Mesothelial cell of epicardium (in vitro differentiated cells): ENCODE data around the gene PPP1R9A. TPM values are rescaled to one million over a fixed set of nuclear protein-coding genes. Genes with fewer than 3 reads are reported as not detected.
"Not testable (repeated sequence)": the region's sequence is repeated elsewhere in the genome, so short reads cannot be mapped to it uniquely, and the experiment has no call there.

ENCODE experiments used
- DNase-seq, 2 experiments: peaks; one replicate each; pipeline ENCODE4 v3.0.0; 2021; ENCODE audit warnings: low spot score in 2 of 2; ENCODE audit not compliant: unreplicated experiment in 2 of 2
- H3K27ac Mint-ChIP-seq: 2 replicates; pipeline ENCODE4 v1.8.0; 2021; ENCODE audit warnings: mixed read lengths
- H3K27me3 Mint-ChIP-seq: 2 replicates; pipeline ENCODE4 v1.8.0; 2021; ENCODE audit warnings: low read depth, mixed read lengths
- H3K36me3 Mint-ChIP-seq: 2 replicates; pipeline ENCODE4 v1.8.0; 2021; ENCODE audit warnings: mixed read lengths
- H3K4me1 Mint-ChIP-seq: 2 replicates; pipeline ENCODE4 v1.8.0; 2021; ENCODE audit warnings: mixed read lengths
- H3K4me3 Mint-ChIP-seq: 2 replicates; pipeline ENCODE4 v1.8.0; 2021; ENCODE audit warnings: mild to moderate bottlenecking, moderate library complexity, mixed read lengths
- H3K9me3 Mint-ChIP-seq: 2 replicates; pipeline ENCODE4 v1.8.0; 2021; ENCODE audit warnings: mixed read lengths
- total RNA-seq: library from RNA; stranded (reverse); gene quantifications from 3 replicates; pipeline ENCODE4 v1.2.1, GENCODE V29; 2021
- TF ChIP-seq, protein P1 (sequence below): fragments of 200-600 bp; sonication (generic); IDR thresholded peaks from one replicate; pipeline ENCODE4 v1.5.0; 2021; ENCODE audit warnings: antibody characterized with exemption; ENCODE audit not compliant: unreplicated experiment

Gene PPP1R9A
- total RNA-seq, 1 donor from 2014 or later, result 39.3 TPM

DNA sequence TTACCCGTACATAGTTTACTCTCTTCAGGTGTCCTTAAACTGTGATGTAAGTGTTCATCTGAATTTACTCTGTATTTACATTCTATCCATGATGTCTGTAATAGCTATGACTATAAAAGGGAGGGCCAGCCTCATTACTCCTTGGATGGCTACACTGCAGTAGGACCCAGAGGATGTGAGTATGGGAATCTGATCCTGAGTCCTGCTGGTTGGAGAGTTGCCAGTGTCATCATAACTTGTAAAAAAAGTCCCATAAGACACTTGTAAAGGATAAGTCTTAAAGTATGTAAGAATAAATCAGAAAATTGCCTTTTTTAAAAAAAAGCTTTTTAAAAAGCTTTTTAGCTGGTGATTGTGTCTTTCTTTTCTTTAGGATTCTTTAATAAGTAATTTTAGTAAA lies 95.4 kb downstream of the PPP1R9A start:
- Mint-ChIP-seq H3K27ac (no peak overlapping the region), H3K36me3 (no peaks in the 10 kb centered on the region), H3K4me1 (peaks cover 31% of the 10 kb centered on the region), H3K9me3 (no peaks in the 10 kb centered on the region), H3K4me3 (no peak overlapping the region), H3K27me3 (no peaks in the 10 kb centered on the region)
- TF ChIP-seq, protein P1, sequence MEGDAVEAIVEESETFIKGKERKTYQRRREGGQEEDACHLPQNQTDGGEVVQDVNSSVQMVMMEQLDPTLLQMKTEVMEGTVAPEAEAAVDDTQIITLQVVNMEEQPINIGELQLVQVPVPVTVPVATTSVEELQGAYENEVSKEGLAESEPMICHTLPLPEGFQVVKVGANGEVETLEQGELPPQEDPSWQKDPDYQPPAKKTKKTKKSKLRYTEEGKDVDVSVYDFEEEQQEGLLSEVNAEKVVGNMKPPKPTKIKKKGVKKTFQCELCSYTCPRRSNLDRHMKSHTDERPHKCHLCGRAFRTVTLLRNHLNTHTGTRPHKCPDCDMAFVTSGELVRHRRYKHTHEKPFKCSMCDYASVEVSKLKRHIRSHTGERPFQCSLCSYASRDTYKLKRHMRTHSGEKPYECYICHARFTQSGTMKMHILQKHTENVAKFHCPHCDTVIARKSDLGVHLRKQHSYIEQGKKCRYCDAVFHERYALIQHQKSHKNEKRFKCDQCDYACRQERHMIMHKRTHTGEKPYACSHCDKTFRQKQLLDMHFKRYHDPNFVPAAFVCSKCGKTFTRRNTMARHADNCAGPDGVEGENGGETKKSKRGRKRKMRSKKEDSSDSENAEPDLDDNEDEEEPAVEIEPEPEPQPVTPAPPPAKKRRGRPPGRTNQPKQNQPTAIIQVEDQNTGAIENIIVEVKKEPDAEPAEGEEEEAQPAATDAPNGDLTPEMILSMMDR, result no peak
- no peak for DNase-seq

DNA sequence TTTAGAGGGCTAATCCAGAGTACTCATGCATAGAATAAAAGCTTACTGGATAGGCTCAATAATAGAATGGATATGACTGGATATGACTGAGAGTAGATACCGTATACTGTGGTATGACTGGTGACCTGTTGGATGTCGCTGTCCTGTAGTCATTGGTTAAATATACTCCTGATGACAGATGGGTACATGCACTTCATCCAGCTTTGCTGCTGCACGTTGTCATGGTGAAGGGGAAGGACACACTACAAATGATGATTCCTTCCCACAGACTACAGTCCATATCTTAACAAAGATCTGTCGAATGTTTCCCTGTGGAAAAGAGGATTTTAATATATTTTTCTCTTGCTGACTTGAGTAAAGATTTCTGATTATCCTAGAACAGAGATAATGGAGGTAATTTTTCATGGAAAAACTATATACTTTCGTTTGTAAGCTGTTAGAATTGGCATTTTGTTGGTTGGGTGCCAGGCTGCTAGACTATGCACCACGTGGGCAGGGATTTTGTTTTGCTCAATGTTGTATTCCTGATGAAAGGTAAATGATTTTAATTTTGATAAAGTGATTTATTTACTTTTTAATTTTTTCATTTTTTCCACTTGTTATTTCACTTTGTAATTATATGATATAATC lies 97.3 kb downstream of the PPP1R9A start:
- H3K4me3 Mint-ChIP-seq, result no peak overlapping the region
- H3K36me3 Mint-ChIP-seq, result peaks cover 6% of the 10 kb centered on the region
- TF ChIP-seq, protein P1, result no peak
- DNase-seq, result no peak
- H3K9me3 Mint-ChIP-seq, result no peaks in the 10 kb centered on the region
- H3K27me3 Mint-ChIP-seq, result no peaks in the 10 kb centered on the region
- H3K27ac Mint-ChIP-seq, result no peak overlapping the region
- peaks cover 18% of the 10 kb centered on the region for H3K4me1 Mint-ChIP-seq

DNA sequence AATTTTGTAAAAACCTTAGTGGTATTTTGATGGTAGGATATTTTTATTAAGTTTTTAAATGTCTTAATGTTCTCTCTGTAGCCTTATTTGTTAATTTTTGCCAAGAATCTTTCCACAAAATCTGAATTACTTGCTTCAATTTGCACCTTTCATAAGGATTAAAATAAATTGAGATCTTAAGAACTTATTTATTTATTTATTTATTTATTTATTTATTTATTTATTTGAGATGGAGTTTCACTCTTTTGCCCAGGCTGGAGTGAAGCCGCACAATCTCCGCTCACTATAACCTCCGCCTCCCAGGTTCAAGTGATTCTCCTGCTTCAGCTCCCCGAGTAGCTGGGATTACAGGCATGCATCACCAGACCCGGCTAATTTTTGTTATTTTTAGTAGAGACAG lies 98.6 kb downstream of the PPP1R9A start:
- TF ChIP-seq, protein P1, result no peak
- no peaks in the 10 kb centered on the region for H3K9me3 Mint-ChIP-seq
- no peak overlapping the region for H3K27ac Mint-ChIP-seq
- peaks cover 6% of the 10 kb centered on the region for H3K36me3 Mint-ChIP-seq
- H3K27me3 Mint-ChIP-seq, result no peaks in the 10 kb centered on the region
- H3K4me3 Mint-ChIP-seq, result no peak overlapping the region
- DNase-seq, result no peak
- peaks cover 18% of the 10 kb centered on the region for H3K4me1 Mint-ChIP-seq

DNA sequence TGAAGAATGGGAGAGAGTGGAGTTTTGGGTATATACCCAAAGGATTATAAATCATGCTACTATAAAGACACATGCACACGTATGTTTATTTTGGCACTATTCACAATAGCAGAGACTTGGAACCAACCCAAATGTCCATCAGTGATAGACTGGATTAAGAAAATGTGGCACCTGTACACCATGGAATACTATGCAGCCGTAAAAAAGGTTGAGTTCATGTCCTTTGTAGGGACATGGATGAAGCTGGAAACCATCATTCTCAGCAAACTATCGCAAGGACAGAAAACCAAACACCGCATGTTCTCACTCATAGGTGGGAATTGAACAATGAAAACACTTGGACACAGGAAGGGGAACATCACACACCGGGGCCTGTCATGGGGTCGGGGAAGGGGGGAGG lies 101.4 kb downstream of the PPP1R9A start:
- H3K27ac Mint-ChIP-seq, H3K9me3 Mint-ChIP-seq, DNase-seq, H3K27me3 Mint-ChIP-seq, H3K4me3 Mint-ChIP-seq, H3K36me3 Mint-ChIP-seq: not testable (repeated sequence)
- H3K4me1 Mint-ChIP-seq, result peaks cover 17% of the 10 kb centered on the region

DNA sequence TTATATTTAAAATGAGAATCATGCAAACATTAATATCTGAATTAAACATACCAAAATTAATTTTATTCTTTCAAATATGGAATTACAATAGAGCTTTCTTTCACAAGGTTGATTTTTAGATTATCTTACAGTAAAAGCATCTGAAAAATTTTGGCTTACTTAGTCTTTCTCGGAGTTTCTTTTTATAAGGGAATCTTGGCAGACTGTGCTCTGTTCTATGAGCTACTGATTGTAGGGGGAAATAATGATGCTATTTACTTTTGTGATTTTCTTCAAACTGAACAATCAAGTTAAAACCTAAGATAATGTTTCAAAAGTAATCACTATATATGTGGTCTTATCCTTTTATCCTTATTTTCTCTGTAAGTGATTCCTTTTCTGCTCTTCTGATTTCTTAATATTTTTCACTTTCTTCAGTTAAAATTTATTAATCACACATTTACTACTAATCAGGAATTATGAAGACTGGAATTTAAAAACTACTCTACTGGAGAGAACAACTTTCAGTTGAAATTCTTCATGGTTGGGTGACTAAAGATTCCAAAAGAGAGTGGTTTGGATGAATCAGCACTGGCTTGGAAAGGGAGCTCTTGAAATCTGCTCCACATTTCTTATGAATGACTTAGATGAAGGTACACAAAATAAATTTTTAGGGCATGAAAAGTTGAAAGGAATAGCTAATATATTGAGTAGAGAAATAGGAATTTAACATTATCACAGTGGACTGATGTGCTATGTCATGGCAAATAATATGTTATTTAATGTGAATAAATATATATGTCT lies 103.9 kb downstream of the PPP1R9A start:
- peak overlapping the region; percentile 73 for H3K27ac Mint-ChIP-seq
- TF ChIP-seq, protein P1, result no peak
- H3K4me1 Mint-ChIP-seq, result peaks cover 15% of the 10 kb centered on the region
- H3K4me3 Mint-ChIP-seq, result no peak overlapping the region
- H3K9me3 Mint-ChIP-seq, result peaks cover 5% of the 10 kb centered on the region
- H3K36me3 Mint-ChIP-seq, result peaks cover 8% of the 10 kb centered on the region
- no peaks in the 10 kb centered on the region for H3K27me3 Mint-ChIP-seq
- no peak for DNase-seq

DNA sequence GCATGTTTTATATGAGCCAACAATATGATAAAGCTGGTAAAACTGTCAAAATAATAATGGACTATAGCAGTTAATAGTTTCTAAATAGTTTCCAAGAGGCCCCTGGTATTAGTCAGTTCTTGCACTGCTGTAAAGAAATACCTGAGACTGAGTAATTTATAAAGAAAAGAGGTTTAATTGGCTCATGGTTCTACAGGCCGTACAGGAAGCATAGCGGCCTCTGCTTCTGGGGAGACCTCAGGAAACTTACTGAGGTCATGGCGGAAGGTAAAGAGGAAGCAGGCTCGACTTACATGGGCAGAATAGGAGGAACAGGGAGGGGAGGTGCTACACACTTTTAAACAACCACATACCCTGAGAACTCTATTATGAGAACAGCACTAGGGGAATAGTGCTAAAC lies 104.6 kb downstream of the PPP1R9A start:
- Mint-ChIP-seq H3K9me3 (peaks cover 5% of the 10 kb centered on the region), H3K36me3 (peaks cover 8% of the 10 kb centered on the region), H3K27me3 (no peaks in the 10 kb centered on the region), H3K4me1 (peaks cover 15% of the 10 kb centered on the region), H3K27ac (no peak overlapping the region), H3K4me3 (no peak overlapping the region)
- TF ChIP-seq, protein P1, result no peak
- DNase-seq, result no peak
